HG02884 (cell line): Measurements from ENCODE around the gene LAMTOR4.

Source experiments
- ATAC-seq: cut with Tn5 transposase; IDR thresholded peaks from one replicate; pipeline ENCODE4 v1.9.1; 2021; ENCODE audit warnings: mild to moderate bottlenecking, moderate library complexity; ENCODE audit not compliant: unreplicated experiment

The LAMTOR4 gene

DNA sequence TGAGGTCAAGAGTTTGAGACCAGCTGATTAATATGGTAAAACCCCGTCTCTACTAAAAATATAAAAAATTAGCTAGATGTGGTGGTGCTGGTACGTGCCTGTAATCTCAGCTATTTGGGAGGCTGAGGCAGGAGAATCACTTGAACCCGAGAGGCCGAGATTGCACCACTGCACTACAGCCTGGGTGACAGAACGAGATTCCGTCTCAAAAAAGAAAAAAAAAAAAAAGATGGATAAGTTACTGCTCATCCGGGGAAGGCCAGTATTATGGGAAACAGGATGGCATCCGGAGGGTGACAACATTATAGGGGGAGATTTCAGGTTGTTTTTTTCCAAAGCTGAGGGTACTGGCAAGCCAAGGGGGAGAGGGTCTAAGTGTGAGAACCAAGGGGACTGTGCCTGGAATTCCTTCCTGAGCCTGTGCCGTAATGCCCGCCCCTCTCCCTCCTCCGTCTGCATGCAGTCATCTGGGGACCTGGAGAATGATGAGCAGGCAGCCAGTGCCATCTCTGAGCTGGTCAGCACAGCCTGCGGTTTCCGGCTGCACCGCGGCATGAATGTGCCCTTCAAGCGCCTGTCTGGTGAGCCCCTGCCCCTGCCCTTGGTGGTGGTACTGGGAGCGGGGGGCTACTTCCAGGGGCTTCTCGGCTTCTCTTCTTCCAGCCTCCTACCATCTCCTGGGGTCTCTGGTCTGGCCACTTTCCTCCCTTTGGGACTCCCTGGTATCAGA is 4.4 kb downstream of the LAMTOR4 start:
- ATAC-seq: no peak

DNA sequence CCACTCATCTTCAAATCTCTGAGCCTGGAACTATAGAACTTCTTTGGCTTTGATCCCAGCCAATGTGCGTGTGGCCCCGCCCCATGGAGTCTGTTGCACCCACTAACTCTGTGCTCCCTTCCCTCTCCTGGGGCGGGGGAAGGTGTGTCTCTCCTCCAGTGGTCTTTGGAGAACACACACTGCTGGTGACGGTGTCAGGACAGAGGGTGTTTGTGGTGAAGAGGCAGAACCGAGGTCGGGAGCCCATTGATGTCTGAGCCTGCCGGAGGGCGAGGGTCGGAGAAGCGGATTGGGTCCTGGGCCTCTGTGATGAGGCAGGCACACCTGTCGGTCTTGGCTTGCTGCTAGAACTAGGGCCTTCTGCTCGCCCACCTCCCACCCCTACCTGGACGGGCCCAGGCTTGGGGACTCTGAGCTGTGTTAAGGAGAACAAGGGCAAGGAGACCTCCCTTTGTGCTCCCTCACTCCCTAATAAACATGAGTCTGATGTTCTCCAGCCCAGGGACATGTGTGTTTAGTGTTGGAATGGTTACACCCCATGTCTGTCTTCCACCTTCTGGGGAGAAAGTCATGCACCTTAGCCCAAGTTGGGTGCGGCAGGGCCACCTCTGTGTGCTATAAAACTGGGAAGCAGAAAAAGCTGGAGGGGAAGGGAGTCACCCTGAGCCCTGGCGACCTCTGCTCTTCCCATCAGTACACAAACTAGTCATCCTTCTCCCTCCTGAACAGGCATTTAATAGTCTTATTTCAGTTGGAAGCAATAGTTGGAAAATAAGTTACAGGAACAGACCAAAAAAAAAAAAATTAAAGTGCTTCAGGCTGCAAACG is 5.2 kb downstream of the LAMTOR4 start:
- ATAC-seq: no peak

DNA sequence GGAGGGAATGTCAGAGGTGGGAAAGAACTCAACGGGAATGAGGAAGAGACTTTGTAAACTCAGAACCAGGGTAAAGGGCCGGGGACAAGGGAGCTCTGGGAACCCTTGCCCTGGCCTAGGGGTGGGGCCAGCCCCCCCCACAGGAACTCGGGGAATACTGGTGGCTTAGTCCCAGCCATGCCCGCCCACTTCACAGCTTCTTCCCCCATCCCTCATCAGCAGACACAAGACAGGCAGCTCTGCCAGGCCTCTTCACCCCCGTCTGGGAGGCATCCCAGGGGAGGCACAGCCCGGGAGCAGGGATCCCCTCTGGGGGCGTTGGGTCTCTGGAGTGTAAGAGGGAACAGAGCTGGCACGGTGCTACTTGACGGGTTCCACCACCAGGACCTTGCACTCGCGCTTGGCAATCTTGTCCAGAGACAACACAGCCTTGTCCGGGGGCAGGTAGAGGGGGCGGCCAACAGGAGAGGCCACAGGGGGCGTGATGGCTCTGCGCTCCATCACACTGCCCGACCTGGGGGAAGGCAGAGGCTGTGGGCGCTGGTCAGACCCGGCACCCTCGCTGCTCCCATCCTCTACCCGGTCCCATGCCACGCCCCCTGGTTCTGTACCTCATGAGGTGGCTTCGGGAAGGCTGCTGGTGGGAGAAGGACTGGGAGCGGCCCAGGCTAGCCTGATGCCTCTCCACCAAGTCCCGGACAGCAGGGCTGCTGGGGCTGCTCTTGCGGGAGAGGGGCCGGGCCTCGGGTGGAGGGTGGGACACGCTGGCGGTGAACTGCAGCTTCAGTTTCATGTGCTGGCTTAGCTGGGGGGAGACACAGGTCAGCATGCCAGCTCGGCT is 6.2 kb downstream of the LAMTOR4 start:
- ATAC-seq: no peak

DNA sequence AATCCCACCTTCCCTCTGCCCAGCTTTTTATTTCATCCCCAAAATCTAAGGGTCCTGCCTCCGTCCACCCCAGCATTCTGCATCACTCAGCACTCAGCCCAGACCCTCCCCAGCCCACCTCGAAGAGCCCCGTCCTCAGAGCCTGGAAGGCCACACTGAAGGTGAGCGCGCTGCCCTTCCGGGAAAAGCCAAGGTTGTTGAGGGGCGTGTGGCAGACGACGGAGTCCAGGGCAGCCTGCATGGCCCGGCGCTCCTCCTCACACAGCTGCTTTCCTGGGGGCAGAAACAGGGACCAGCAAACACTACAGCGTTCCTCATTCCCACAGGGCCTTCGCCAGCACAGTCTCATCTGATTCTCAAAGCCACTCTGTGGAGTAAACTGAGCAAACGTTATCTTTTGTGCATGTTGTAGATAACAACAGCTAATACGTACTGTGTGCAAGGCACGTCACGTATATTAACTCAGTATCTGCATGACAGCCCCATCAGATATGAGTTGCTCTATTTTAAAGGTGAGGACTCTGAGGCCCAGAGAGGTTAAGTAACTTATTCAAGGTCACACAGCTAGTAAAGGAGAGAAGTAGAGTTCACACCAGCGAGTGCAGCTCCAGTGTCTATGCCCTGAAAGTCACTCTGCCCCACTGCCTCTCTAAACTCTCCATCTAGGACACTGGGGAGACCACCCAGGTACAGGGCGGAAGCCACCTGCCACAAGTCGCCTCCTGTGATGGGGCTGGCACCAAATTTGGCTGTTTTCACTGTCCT is 7.0 kb downstream of the LAMTOR4 start:
- no peak for ATAC-seq

DNA sequence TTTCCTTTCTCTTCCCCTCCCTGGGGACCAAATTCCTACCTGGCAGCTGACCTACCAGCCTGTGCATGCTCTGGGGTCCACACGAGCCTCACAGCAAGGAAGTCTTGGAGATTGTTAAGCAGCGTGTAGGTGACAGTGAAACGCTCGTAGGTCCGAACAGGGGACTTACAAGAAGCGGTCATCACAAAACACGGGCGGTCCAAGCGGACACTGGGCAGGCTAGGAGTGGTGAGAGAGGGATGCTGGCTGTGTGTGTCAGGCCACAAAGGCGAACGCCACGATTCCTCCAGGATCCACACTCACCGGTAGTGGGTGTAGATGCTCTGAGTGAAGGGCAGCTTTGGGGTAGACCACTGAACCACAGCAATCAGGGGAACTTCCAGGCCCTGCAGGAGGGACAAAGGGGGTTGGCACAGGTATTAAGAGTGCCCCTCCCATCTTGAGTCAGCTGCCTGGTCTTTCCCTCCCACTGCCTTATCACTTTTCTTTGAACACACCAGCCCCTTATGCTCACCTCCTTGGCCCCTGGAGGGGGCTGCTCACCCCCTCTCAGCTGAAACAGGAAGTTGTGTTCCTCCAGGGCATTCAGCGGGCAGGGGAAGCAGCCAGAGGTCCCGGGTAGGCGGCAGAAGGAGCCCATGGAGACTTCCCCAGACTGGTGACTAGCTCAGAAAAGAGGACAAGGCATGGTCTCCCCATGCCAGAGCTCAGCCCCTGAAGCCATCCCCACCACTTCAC is 7.8 kb downstream of the LAMTOR4 start:
- no peak for ATAC-seq

DNA sequence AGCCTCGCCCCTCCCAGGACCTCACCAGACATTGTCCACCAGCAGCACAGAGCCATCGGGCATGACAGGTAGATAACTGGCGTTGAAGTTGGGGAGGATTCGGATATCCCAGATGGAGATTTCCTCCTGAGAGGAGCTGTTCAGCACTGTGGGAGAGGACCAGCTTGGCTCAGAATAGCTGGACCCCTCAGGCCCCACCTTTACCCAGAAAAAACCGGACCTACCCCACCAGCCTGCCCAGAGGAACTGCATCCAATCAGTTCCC is 8.3 kb downstream of the LAMTOR4 start:
- no peak for ATAC-seq

DNA sequence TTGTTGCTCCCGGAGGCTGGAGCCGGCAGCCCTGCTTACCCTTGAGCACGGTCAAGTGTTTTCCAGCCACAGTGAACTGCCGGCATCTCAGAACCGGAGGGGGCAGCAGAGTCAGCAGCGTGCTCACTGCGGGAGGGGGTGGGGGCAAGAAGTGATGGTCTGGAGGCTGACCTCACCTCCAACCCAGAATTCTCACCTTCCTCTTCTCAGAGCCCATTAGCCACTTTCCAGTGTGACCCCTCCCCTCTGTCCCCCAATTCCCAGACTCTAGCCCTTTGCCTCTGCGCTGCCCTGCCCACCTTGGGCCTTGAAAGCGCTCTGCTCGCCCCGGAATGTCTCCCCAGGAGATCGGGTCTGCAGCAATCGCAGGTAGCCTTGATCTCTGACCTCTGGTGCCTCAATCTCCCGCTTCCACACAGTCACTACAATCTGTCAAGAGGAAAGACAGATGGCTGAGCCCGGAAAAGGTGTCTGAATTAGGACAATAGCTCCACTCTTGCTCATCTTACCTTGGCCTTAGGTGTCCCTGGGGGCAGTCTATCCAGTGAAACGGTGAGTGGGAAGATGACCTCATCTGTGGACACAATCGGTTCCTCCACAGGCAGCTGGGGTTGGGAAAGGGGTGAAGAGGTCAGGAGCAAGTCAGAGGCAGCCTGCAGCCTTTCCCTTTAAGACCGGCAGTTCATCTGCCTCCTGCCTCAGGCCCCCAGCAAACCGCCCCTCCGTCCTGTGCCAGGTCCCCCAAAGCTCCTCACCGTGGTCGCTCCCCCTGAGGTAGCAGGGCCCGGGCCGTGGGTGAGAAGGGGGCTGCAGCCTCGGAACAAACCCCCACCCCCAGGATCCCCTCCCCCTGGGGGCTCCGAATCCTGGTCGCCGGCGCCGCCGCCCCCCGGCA is 8.9 kb downstream of the LAMTOR4 start:
- ATAC-seq: peak; percentile 10

DNA sequence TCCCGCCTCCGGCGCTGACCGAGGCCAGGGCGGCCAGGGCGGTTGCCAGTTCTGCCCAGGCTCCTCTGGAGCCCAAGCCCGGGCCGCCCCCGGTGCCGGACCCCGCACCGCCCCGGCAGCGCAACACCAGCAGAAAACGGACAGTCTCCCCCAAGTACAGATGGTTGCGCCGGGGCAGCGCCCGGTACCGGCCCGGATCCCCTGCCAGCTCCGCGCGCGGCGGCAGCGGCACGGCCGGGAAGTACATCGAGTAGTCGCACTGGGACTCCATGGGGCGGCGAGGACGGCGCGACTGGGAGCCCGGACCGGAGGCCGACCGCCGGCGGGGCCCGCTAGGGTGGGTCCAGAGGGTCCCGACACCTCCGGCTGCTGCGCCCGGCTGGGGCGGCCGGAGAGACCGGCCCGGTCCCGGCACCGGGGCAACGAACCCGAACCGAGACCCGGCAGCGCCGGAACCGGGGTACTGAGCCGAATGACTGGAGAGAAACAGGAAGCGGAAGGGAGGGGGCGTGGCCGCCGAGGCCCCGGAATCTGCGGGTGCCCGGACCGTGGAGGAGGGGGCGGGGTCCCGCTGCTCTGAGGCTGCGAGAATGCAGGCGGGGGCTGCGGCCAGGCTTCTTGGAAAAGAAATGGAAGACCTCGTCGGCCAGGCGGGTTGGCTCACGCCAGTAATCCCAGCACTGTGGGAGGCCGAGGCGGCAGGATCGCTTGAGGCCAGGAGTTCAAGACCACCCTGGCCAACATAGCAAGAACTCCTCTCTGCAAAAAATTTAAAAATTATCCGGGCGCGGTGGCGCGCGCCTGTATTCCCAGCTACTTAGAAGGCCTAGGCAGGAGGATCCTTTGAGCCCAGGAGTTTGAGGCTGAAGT is 9.7 kb downstream of the LAMTOR4 start, which contains the start of gene TRAPPC14:
Gene TRAPPC14, minus strand, starts transcription at position 495 of the 870 bp plus-strand sequence. Its CDS starts 224 bp downstream, at position 271.
- ATAC-seq: peak; percentile 67

DNA sequence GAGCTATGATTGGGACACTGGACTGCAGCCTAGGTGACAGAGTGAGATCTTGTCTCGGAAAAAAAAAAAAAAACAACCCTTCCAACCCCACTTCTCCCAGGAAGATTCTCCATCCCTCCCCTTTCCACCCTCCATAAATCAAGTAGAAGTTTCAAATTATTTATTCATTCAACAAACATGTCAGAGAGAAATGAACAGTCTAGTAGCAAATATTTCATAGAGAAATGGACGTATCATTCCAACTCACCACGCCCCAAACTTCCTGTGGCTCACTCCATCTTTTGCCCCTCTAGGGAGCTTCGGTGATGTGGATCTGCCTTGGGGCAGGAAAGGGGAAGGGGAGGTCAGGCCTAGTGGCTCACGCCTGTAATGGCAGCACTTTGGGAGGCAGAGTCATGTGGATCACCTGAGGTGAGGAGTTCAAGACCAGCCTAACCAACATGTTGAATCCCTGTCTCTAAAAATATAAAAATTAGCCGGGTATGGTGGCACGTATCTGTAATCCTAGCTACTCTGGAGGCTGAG is 10.4 kb downstream of the LAMTOR4 start:
- no peak for ATAC-seq

DNA sequence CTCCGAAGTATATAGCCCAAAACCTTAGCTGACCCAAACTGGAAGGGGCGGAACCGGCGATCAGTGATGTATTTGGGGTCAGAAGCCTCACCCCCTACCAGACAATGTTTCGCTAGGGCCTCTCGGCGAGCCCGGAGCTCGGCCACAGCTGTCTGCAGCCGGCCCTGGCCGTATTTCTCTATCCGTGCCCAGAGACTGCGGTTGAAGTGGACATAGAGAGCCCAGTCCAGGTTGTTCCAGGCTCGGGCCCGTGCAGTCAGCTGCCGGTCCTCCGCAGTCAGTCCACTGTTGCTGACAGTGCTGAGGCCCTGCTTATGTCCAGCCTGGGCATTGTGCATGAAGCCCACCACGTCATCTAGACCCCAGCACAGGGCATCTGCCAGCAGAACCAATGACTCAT is 11.3 kb downstream of the LAMTOR4 start:
- no peak for ATAC-seq

DNA sequence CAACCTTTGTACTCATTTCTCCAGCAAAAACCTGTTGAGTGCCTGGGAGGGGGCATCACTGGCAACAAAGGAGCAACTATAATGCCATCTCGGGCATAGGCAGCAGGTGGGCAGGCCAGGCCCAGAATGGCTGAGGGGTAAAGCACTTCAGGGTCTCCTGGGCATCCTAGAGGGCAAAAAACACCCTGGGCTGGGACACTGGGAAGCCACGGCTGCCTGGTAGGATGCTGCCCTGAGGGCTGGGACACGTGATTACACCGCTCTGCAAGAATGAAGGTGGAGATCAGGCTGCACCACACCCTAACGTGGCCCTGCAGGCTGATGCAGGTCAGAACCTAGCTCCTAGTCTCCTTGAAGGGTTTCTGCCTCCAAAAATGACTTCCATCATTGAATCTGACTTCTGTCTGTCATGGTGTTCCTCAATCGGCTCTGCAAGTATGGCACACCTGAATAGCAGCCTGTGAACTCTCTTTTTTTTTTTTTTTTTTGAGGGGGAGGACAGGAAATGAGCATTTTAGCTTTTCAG is 14.4 kb downstream of the LAMTOR4 start:
- ATAC-seq: no peak

DNA sequence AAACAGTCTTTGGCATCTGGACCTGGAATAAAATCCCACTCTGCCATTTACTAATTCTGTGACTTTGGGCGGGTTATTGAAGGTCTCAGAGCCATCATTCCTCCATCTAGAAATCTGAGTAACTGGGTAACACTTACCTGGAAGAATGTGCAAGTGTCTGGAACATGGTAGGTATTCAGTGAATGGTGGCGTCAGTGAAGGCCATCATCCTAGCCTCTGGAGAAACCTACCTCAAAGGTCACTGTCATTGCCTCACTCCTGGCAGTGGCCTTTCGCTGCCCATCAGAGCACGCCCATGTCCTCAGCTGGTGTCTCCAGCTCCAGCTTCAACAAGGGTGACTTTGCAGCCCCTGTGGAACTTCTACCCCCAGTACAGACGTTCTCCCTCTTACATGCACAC is 15.2 kb downstream of the LAMTOR4 start:
- ATAC-seq: no peak

DNA sequence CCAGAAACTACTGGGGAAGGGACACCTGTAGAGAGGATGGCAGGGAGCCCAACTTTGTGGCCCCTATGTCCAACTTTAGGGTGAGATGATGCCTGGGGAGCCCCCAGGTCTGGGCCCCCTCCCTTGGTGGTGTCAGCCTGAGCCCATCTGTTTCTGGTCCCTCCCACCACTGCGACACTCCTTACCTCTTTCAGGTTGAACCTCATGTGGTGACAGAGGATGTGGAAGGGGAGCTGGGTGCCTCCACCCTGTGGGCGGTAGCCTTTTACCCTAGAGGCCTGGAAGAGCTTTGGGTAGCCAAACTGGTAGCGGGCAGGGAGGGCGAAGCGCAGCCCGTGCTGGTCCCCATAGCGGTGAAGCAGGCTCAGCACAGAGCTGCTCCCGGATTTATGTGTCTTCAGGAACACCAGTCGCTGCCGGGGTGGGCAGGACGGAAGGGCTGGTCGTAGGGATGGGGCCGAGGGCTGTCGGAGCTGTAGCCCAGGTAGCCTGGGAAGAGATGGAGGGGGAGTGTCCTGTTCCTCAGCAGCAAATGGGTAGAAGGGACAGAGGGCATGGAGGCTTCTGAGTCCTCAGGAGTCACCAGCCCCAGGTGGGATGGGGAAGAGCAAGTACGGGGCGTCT is 17.7 kb downstream of the LAMTOR4 start:
- ATAC-seq: no peak

DNA sequence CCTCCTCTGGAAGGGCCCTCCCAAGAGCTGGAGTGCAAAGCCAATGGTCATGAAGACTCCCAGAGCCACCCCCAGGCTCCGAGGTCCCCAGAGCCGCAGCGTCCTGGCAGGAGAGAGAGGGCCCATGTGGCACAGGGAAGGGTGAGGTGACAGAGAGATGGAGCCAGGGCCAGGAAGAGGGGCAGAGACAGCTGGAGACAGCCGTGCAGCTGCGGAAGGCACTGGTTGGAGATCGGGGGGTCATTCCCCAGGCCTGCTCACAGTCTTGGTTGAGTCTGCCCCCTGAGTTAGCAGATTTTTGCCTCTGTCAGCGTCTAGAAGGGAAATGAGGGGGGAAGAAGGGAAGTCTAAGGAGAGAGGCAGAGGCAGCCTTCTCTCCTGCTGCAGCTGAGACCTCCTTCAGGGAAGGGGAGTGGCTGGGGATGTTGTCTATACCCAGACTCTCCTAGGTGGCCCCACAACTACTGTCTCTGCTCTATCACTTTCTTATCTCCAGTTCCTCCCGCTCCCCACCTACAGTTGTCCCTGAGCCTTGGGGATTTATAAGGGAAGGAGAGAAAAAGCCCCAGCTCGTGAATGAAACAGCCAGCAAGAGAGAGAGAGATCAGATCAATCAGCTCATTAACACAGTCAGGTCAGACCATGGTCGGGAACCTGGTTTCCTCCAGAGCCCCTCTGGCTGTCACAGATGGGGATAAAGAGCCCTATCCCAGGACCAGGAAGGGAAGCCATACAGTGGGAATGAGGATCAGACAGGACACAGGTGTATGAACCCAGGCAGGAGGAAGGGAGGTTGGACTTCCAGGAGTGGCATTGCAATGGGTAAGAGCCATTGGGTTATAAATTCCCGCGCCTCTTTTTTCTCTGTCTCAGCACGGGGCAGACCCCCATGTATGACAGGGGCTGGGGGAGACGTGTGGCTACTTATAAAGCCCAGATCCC is 18.5 kb downstream of the LAMTOR4 start:
- ATAC-seq: no peak

DNA sequence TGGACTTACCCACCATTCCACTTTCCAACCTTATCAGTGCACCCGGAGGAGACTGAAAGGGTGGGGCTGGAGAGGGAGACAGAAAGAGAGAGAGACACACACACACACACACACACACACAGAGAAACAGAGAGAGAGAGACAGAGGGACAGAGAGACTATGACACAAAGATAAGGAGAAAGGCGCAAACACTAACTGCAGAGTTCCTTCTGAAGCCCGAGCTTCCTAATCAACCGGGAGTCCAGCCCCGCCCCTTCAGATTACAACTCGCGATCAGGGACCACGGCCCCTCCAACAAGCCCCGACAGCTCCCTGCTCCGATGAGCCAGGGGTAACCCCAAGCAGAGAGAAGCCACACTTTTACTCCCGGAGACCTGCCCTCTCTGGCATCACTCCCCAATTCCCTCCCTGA is 19.2 kb downstream of the LAMTOR4 start:
- no peak for ATAC-seq
